Measurements from ENCODE around the gene ATM.

Gene ATM

GRCh38 chr11:108222574-108223347 lies at the start of gene ATM, which contains the start of gene NPAT:
Gene ATM (plus strand): TSS chr11:108223067. CDS start chr11:108227625, 4,558 bp downstream.
Gene NPAT (minus strand): TSS chr11:108222638. CDS start chr11:108222536, 102 bp downstream.
- DNase-seq: peak; percentile 99

- DNase-seq: no peak
Observed at GRCh38 chr11:108177570-108177969, 45.3 kb upstream of the ATM start.

GRCh38 chr11:108193725-108194124 lies 29.1 kb upstream of the ATM start:
- DNase-seq: no peak

- DNase-seq: no peak
Observed at GRCh38 chr11:108196901-108197300, 26.0 kb upstream of the ATM start.

- no peak for DNase-seq
Observed at GRCh38 chr11:108197351-108197750, 25.5 kb upstream of the ATM start.

- DNase-seq: no peak
Observed at GRCh38 chr11:108198833-108199232, 24.0 kb upstream of the ATM start.

GRCh38 chr11:108199446-108200321 lies 23.2 kb upstream of the ATM start:
- DNase-seq: no peak

GRCh38 chr11:108203075-108203474 lies 19.8 kb upstream of the ATM start:
- DNase-seq: no peak

GRCh38 chr11:108204376-108204775 lies 18.5 kb upstream of the ATM start:
- DNase-seq: no peak

GRCh38 chr11:108204929-108205499 lies 17.9 kb upstream of the ATM start:
- DNase-seq: no peak

- DNase-seq: no peak
Observed at GRCh38 chr11:108206171-108206570, 16.7 kb upstream of the ATM start.

- no peak for DNase-seq
Observed at GRCh38 chr11:108206969-108207682, 15.7 kb upstream of the ATM start.

GRCh38 chr11:108207683-108208060 lies 15.2 kb upstream of the ATM start:
- DNase-seq: no peak

GRCh38 chr11:108210441-108210840 lies 12.4 kb upstream of the ATM start:
- no peak for DNase-seq

- no peak for DNase-seq
Observed at GRCh38 chr11:108213784-108214183, 9.1 kb upstream of the ATM start.

GRCh38 chr11:108216988-108217387 lies 5.9 kb upstream of the ATM start:
- DNase-seq: no peak

- DNase-seq: no peak
Observed at GRCh38 chr11:108218455-108218854, 4.4 kb upstream of the ATM start.

- DNase-seq: no peak
Observed at GRCh38 chr11:108218912-108219783, 3.7 kb upstream of the ATM start.

GRCh38 chr11:108220721-108221336 lies 2.0 kb upstream of the ATM start:
- DNase-seq: no peak

GRCh38 chr11:108221371-108221770 lies 1.5 kb upstream of the ATM start:
- no peak for DNase-seq

- no peak for DNase-seq
Observed at GRCh38 chr11:108221911-108222573, 825 bp upstream of the ATM start.

Measured in NK-92 treated with Interleukin-12 subunit alpha and Interleukin-12 subunit beta, amount 100 ng/mL, for 24 hours (cell line).